Measurements from ENCODE around the gene KDF1. TPM values are rescaled to one million over a fixed set of nuclear protein-coding genes. Genes with fewer than 3 reads are reported as not detected.

KDF1 gene
- total and polyA plus RNA-seq, 2 of the 13 experiments (the other 11 are each of a cell fraction or from before 2014, with no cell fraction given): 1.9 to 4.9 TPM

DNA sequence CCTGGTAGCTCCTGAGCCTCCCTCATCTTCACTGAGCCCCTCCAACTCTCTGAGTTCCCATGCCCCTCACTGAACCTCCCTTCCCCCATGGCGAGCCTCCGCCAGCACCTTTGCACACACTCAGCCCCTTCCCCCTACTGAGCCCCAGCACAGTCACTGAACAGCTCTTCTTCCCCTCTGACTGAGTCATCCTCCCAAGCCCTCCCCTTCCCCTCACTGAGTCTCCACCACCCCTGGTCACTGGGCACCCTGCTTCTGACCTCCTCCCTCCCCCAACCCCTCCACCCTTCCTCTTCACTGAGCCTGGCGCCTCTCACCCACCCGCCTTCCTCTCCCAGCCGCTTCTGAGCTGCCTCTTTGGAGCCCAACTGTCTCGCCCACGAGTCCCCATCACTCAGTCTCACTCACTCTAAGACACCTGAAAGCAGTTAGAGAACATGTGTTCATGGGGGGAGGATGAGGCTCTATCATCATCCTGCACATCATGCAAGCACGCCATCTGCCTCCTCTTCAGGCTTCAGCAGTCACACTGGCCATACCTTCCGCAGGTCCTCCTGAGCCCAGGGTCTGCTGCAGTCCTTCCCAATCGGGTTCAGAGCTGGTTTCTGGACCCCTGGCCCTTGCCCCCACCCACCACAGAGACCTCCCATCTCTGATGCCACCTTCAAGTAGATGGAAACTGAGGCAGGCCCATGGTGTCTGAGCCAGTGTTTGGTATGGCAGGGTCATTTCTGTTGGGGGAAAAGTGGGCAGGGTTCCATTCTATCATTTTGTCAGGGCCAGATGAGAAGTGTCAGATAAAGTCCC, 31.2 kb upstream of the KDF1 start (continued):
- TF ChIP-seq ARNTL (CRISPR knock-in tag; IDR thresholded peaks at IDR 0.05) (peak; percentile 40; the same call in 1 of the 2 replicates), XBP1 (CRISPR knock-in tag; IDR thresholded peaks at IDR 0.05) (no peak), ATM (IDR thresholded peaks at IDR 0.05; ENCODE audit: borderline replicate concordance) (no peak), HNRNPH1 (optimal IDR thresholded peaks at IDR 0.05; ENCODE audit: low read depth, low read length) (peak; percentile 96), FOXM1 (CRISPR knock-in tag; IDR thresholded peaks at IDR 0.05) (no peak), SOX5 (CRISPR knock-in tag; IDR thresholded peaks at IDR 0.05; ENCODE audit: borderline replicate concordance) (peak; percentile 33; the same call in 1 of the 2 replicates), ZBTB21 (CRISPR knock-in tag; IDR thresholded peaks at IDR 0.05) (peak; percentile 11; the same call in 1 of the 2 replicates), SMARCC2 (IDR thresholded peaks at IDR 0.05) (no peak), ZNF124 (CRISPR knock-in tag; IDR thresholded peaks at IDR 0.05) (no peak), ZFP37 (CRISPR knock-in tag; IDR thresholded peaks at IDR 0.05; ENCODE audit: borderline replicate concordance) (no peak), FOXA3 (CRISPR knock-in tag; IDR thresholded peaks at IDR 0.05) (peak; percentile 14; the same call in 1 of the 2 replicates), FOXJ3 (CRISPR knock-in tag; IDR thresholded peaks at IDR 0.05; ENCODE audit: borderline replicate concordance) (no peak), ZNF567 (CRISPR knock-in tag; IDR thresholded peaks at IDR 0.05; ENCODE audit: borderline replicate concordance) (no peak), ZFP36L1 (CRISPR knock-in tag; IDR thresholded peaks at IDR 0.05) (no peak), ZNF766 (CRISPR knock-in tag; IDR thresholded peaks at IDR 0.05; ENCODE audit: borderline replicate concordance) (no peak), HCFC1 (IDR thresholded peaks at IDR 0.05; ENCODE audit: low read depth, low read length) (no peak)
- TF ChIP-seq, protein P1, sequence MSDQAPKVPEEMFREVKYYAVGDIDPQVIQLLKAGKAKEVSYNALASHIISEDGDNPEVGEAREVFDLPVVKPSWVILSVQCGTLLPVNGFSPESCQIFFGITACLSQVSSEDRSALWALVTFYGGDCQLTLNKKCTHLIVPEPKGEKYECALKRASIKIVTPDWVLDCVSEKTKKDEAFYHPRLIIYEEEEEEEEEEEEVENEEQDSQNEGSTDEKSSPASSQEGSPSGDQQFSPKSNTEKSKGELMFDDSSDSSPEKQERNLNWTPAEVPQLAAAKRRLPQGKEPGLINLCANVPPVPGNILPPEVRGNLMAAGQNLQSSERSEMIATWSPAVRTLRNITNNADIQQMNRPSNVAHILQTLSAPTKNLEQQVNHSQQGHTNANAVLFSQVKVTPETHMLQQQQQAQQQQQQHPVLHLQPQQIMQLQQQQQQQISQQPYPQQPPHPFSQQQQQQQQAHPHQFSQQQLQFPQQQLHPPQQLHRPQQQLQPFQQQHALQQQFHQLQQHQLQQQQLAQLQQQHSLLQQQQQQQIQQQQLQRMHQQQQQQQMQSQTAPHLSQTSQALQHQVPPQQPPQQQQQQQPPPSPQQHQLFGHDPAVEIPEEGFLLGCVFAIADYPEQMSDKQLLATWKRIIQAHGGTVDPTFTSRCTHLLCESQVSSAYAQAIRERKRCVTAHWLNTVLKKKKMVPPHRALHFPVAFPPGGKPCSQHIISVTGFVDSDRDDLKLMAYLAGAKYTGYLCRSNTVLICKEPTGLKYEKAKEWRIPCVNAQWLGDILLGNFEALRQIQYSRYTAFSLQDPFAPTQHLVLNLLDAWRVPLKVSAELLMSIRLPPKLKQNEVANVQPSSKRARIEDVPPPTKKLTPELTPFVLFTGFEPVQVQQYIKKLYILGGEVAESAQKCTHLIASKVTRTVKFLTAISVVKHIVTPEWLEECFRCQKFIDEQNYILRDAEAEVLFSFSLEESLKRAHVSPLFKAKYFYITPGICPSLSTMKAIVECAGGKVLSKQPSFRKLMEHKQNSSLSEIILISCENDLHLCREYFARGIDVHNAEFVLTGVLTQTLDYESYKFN (CRISPR knock-in tag; conservative IDR thresholded peaks at IDR 0.05): peak; percentile 84
- TF ChIP-seq, protein P2, sequence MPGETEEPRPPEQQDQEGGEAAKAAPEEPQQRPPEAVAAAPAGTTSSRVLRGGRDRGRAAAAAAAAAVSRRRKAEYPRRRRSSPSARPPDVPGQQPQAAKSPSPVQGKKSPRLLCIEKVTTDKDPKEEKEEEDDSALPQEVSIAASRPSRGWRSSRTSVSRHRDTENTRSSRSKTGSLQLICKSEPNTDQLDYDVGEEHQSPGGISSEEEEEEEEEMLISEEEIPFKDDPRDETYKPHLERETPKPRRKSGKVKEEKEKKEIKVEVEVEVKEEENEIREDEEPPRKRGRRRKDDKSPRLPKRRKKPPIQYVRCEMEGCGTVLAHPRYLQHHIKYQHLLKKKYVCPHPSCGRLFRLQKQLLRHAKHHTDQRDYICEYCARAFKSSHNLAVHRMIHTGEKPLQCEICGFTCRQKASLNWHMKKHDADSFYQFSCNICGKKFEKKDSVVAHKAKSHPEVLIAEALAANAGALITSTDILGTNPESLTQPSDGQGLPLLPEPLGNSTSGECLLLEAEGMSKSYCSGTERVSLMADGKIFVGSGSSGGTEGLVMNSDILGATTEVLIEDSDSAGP (CRISPR knock-in tag; IDR thresholded peaks at IDR 0.05; ENCODE audit: borderline replicate concordance): peak; percentile 66
- TF ChIP-seq, protein P3, sequence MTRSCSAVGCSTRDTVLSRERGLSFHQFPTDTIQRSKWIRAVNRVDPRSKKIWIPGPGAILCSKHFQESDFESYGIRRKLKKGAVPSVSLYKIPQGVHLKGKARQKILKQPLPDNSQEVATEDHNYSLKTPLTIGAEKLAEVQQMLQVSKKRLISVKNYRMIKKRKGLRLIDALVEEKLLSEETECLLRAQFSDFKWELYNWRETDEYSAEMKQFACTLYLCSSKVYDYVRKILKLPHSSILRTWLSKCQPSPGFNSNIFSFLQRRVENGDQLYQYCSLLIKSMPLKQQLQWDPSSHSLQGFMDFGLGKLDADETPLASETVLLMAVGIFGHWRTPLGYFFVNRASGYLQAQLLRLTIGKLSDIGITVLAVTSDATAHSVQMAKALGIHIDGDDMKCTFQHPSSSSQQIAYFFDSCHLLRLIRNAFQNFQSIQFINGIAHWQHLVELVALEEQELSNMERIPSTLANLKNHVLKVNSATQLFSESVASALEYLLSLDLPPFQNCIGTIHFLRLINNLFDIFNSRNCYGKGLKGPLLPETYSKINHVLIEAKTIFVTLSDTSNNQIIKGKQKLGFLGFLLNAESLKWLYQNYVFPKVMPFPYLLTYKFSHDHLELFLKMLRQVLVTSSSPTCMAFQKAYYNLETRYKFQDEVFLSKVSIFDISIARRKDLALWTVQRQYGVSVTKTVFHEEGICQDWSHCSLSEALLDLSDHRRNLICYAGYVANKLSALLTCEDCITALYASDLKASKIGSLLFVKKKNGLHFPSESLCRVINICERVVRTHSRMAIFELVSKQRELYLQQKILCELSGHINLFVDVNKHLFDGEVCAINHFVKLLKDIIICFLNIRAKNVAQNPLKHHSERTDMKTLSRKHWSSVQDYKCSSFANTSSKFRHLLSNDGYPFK (CRISPR knock-in tag; IDR thresholded peaks at IDR 0.05; ENCODE audit: borderline replicate concordance): no peak
